NCI-H345 (cell line): Measurements from ENCODE around the gene PDGFC.
A peak's percentile ranks its signal among the peaks of the same experiment; 100 is the strongest.

ENCODE experiments used
- DNase-seq: peaks from one replicate; lab custom pipeline; 2025; lab: John Stamatoyannopoulos, UW

The PDGFC gene, protein sequence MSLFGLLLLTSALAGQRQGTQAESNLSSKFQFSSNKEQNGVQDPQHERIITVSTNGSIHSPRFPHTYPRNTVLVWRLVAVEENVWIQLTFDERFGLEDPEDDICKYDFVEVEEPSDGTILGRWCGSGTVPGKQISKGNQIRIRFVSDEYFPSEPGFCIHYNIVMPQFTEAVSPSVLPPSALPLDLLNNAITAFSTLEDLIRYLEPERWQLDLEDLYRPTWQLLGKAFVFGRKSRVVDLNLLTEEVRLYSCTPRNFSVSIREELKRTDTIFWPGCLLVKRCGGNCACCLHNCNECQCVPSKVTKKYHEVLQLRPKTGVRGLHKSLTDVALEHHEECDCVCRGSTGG

DNA sequence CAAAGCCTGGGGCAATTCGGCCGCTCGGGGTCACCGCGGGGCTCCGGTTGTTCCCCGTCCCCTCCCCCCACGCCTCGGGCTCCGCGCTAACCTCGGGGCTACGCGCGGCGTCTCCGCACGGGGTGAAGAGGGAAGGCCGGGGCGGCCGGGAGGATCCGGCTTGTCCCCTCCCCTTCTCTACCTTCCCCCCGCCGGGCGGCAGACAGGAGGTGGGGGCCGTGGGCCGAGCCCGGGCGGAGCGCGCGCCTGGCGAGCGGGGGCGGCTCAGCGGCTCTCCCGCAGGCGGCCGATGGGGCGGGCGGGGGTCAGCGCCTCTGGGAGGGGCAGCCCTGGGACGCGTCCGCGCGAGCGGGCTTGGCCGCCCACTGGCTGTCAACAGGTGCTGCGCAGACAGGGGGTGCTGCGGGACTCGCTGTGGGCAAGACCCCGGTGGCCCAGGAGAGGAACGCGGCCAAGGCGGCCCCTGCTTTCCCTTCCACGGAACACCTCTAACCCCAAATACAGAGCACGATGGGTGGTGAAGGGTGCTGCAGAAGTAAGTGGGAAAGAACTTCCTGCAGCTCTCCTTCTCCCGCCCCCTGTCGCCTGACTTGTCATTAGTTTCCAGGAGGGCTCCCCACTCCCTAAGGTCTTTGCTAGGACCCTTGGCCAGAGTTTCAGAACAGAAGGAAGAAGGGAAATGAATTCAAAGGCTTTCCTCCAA, at the start of gene PDGFC:
TSS of gene PDGFC (minus strand) at position 124 of the 703 bp plus-strand sequence. CDS start 896 bp downstream, outside the sequence.
- peak; percentile 34 for DNase-seq

- DNase-seq: no peak
Measured at GRCh38 chr4:157020882-157021281, 49.3 kb upstream of the PDGFC start.

DNA sequence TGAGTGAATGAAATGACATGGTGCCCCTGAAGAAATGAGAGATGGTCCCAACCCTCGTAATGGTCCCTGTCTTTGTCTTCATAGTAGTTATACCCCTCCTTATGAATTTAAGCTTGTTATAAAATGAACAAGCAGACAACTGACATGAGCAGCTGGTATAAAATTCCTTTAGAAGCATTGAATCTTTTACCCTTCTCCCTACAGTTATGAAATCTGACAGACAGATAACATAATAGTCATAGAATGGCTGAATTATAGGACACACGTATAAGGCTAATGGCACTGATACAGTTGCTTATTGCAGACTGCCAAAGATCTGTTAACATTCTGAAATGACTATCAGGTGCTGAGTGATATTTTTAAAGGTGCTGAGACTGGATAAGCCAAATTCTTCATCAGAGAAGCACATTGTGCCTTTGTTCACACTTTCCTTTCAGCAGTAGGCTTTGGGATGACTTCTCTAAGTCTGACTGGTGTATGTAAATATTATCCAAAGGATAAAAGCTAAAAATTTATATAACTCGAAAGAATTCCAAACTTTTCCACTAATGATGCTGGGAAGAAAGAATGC, 47.4 kb upstream of the PDGFC start:
- DNase-seq: no peak

DNA sequence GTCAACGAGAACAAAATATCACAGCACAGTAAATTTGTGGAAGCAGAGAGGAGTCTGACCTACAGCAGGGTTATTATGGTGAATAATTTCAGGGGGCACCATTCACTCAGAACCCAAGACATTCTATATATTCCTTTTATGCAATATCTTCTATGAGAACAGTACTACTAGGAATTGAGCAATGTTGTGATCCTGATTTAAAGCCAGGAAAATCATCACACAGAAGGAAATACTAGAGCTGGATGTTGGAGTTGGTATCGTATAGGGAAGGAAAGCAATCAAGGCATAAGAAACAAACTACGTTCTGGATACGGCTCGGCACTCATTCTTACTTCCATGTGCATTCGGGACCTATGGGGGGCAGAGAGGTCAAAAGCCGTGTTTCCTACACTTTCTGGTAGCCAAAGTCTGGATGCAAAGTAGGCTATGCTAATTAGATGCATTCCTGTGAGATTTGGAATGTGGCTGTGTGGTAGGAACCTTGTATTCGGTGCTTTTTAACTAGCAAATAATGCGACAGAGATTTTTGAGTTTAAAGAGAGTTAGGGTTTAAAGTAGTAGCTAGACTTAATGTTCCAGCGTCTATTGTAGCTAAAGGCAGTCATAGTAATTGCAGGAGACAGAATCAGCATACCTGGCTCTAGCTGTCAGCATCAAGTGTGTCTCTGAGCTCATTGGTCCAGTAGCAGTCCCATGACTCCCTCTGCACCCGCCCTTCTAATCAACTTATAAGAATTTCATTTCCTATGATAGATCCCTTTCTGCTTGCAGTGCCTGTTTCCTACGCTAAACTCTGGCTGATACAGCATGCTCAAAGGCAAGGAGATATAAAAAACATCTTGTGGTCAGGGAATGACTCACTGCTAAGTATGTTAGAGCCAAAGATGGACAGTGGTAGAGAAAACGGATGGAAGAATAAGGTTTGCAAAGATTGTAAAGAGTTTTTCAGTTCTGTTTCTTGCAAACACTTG, 43.3 kb upstream of the PDGFC start:
- no peak for DNase-seq

DNA sequence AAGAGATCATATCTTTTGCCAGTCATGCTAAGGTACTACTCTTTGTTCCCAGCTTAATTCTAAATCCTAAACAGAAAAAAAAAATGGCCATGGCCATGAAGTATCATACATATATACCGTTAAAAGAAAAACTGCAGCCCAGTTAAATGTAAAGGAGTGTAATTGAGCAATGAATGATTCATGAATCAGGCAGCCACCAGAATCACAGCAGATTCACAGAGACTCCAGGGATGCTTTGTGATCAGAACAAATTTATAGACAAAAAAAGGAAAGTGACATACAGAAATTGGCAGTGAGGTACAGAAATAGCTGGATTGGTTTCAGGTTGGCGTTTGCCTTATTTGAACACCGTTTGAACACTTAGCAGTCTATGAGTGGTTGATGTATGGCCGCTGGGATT, 42.1 kb upstream of the PDGFC start:
- no peak for DNase-seq

DNA sequence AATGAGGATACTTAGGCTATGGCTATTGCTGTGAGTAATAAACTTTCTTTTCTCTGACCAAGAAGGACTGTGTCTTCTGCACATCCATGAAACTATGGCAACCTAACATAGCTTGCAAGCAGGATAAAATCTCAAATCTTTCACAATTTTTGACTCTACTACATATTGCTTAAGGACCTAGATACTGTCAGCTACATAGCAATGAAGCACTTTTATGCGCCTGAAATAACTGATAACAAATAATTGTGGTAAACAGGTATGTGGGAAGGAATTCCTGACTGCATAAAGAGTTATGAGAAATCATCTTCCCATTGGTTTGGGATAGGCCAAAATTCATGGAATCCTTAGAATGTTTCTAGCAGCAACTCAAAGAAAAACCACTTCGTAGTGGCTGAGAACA, 41.2 kb upstream of the PDGFC start:
- DNase-seq: no peak

DNA sequence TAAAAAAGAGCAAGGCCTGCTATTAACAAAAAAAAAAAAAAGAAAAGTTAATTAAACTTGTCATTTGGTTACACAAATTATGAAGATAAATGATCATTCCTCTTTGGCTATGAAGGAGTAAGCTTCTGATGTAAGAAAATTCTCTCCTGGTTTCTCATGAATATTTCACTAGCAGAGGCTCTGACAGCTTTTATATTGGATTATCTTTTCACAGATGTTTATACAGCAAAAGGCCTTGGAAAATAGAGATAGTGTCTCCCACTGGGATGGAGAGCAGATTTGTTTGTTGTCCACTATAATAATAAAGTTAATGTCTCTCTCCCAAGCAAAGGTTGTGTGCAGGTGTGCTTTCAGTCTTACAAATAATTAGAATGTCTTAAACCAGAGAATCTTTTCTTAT, 40.7 kb upstream of the PDGFC start:
- no peak for DNase-seq

DNA sequence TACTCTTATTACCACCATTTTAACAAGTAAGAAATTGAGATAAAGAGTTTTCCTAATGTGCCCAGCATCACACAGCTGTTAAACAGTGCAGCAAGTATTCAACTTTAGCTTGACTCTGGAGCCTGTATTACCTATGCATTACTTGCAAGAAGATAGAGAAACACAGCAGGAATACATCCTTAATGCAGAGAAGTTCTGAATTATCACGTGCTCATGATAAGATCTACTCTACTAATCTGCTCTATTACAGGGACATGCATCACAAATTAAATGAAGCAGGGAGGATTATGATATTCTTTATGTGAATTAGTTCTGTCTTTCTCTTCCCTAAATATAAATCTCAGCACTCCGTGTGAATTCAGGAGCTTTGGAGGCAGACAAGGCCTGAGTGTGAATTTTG, 39.0 kb upstream of the PDGFC start:
- DNase-seq: no peak

- DNase-seq: no peak
Measured at GRCh38 chr4:157005831-157006230, 34.2 kb upstream of the PDGFC start.

DNA sequence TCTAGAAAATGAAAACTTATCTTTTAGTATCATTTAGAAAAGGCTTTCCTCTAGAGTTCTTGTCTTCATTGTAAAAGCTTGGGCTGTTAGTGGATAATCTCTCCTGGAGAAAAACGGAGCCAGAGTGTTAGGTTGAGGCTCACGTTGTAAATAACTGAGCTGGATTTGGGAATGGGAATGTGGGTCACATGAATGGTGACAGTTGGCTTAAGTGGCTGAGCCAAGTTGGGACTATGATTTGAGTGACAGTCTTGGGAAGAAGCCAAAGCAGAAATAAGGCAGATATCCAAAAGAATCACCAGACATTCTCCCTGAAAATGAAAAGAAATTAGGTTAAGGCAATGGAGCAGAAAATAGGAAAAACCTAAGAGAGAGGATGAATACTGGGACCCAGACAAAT, 33.6 kb upstream of the PDGFC start:
- DNase-seq: no peak

GRCh38 chr4:157004279-157005161, 32.9 kb upstream of the PDGFC start:
- DNase-seq: no peak

DNA sequence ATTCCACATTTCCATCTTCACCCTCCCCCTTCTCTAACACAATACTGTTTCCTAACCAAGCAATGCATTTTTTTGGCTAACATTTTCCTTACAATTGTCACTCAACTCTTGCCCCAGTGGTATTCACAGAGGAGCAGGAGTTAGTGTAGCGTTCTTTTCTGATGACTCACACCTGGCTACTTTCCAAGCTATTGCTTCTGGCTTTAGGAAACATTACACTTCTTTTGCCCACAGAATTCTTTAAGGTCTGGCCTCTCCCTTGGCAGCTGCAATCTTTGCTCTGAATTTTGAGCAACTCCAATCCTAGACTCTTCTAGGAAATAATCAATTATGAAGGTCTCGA, 27.5 kb upstream of the PDGFC start:
- DNase-seq: peak; percentile 28

DNA sequence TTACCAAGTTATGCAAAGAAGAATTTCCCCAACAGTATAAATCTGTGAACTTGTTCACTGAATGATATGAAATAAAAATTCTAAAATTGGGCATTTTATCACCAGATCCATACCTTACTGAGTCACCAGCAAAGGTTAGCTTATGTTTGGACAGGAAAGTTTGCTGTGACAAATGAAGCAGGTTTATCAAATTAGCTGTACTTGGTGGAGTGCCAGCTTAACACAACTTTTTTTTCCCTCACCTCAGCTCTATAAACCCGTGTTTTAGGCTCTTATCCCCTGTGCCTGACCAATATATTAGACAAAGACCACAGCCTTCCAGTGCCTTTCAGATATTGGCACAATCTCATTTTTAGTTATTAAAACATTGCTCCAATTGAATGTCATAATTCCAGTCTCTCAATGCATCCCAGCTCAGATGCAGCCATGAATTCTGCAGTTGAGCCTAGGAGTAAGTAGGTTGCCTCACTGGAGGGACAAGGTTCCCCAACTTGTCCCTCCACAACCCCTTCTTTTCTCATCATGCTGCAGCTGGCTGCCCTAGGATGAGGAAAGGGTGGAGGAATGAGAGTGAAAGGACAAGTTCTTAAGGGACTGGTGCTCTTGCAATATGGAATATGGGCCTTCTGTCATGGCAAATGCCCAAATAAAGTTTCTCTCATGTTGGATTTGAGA, 27.0 kb upstream of the PDGFC start:
- DNase-seq: no peak

- no peak for DNase-seq
Measured at GRCh38 chr4:156992943-156993342, 21.3 kb upstream of the PDGFC start.

GRCh38 chr4:156991161-156991560, 19.6 kb upstream of the PDGFC start:
- DNase-seq: no peak

- DNase-seq: no peak
Measured at GRCh38 chr4:156983366-156983765, 11.8 kb upstream of the PDGFC start.

- no peak for DNase-seq
Measured at GRCh38 chr4:156981262-156981769, 9.7 kb upstream of the PDGFC start.

DNA sequence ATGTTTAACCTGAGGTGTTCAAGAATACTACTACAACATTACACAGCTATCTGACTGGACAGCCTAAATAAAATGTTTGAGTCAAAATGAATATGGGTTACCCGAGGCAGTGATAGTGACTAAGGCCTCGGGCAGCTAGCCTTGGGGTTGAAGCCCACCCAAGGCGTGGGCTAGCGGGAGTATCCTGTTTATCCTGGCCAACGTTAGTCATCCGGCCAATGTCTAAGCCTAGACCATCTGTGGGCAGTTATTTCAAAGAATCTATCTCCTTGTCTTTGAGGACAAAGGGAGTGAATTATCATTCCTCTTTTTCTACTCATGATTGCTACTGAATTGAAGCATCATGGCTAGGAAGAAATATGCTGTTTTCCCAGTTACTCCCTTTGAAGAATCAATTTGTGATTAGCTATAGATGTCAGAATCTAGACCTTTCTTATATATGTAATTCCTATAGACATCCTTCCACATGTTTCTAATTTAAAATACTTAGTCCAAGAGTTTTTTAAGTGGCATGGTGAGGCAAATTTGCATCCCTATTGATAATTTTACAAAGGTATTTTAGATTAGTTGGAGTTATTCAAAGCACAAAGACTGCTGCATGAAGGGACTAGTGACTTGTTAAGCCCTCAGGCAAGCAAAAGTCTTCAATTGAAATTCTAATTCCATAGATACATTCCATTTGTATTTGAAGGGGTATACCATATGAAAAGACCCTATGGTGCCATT, 6.0 kb upstream of the PDGFC start:
- no peak for DNase-seq

DNA sequence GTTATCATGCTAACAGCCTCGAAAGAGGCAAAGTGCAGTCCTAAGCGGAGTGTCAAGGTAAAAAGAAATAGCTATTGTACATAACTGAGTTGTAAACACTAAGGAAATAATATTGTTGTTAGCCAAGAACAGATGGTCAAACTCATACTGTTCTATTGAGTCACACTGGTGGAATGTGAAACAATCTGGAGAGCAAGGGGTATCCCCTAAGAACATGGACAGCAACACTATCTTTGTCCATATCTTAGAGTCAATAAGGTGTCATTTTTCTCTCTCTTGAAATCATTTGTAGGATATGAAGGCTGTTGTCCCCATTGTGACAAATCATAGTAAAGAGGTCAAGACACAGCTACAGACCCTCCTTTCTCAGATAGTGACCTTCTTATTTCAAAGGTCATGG, 4.5 kb upstream of the PDGFC start:
- no peak for DNase-seq

DNA sequence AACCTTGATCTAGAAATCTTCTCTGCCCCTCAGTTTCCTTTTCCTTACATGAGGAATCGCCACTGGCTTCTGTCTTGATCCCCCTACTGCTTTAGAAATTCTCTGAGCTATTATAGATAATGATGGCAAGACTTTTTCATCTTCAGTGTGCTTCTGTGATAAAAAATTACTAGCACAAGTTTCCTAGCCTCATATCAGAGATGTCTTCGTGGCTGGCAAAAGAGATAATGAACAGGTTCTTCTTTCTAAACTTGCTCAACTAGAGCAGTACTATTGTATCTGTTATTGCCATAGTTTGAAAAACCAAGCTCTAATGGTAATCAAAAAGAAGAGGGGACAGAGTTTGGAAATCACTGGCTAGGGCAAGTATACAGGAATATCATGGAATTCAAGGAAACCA, 4.1 kb upstream of the PDGFC start:
- DNase-seq: no peak
